Common myeloid progenitor, CD34-positive (primary cell): ENCODE data around the gene PAFAH2.
"Not testable (repeated sequence)": the region's sequence is repeated elsewhere in the genome, so short reads cannot be mapped to it uniquely, and the experiment has no call there.

ENCODE experiments used
- CTCF ChIA-PET: fragments of 350-600 bp; sonication (Branson Sonifier 250); formaldehyde crosslinking; loops from one replicate; lab custom pipeline; 2021; ENCODE audit warnings: antibody characterized with exemption; lab: Charles Lee
- POLR2A ChIA-PET: fragments of 350-600 bp; sonication (Branson Sonifier 250); formaldehyde crosslinking; loops from one replicate; lab custom pipeline; 2021; ENCODE audit warnings: antibody characterized with exemption; lab: Charles Lee
- DNase-seq, 3 donors: peaks; one replicate each; pipeline versions ENCODE4 v3.0.0 to v3.0.0-alpha.2; 2013
- H3K27ac ChIP-seq, 2 experiments: 1 replicate in 1 of 2; 2 replicates in 1 of 2; pipeline ENCODE4 v1.7.0; 2013; ENCODE audit warnings: inconsistent platforms in 2 of 2, low read length in 2 of 2, mild to moderate bottlenecking in 2 of 2, low read depth in 1 of 2, moderate library complexity in 1 of 2; ENCODE audit not compliant: severe bottlenecking in 2 of 2, insufficient read depth in 1 of 2, poor library complexity in 1 of 2
- H3K27me3 ChIP-seq, 5 experiments: replicated peaks in 2 of 5; 1 replicate in 3 of 5; 2 replicates in 2 of 5; pipeline versions ENCODE4 v1.6.1 to v1.7.0; 2013; ENCODE audit warnings: low read length in 4 of 5, mild to moderate bottlenecking in 2 of 5, moderate library complexity in 2 of 5, inconsistent platforms in 1 of 5; ENCODE audit not compliant: insufficient read depth in 5 of 5, control insufficient read depth in 4 of 5
- H3K36me3 ChIP-seq, 4 experiments: 1 replicate in 2 of 4; 2 replicates in 2 of 4; pipeline versions ENCODE4 v1.6.1 to v1.7.0; 2013; ENCODE audit warnings: low read length in 3 of 4, control low read depth in 1 of 4, mild to moderate bottlenecking in 1 of 4; ENCODE audit not compliant: control insufficient read depth in 4 of 4, insufficient read depth in 4 of 4
- H3K4me1 ChIP-seq, 4 experiments: 1 replicate in 3 of 4; 2 replicates in 1 of 4; pipeline versions ENCODE4 v1.6.1 to v1.7.1; 2013; ENCODE audit warnings: low read length in 3 of 4, mild to moderate bottlenecking in 3 of 4, control low read depth in 1 of 4, inconsistent platforms in 1 of 4, moderate library complexity in 1 of 4; ENCODE audit not compliant: control insufficient read depth in 4 of 4, insufficient read depth in 4 of 4; ENCODE audit errors: control extremely low read depth in 1 of 4
- H3K4me3 ChIP-seq, 7 experiments: 1 replicate in 4 of 7; 2 replicates in 3 of 7; pipeline versions ENCODE4 v1.5.1 to v1.7.0; 2013; ENCODE audit warnings: mild to moderate bottlenecking in 7 of 7, low read length in 6 of 7, moderate library complexity in 6 of 7, inconsistent platforms in 2 of 7, low read depth in 2 of 7, control low read depth in 1 of 7; ENCODE audit not compliant: insufficient read depth in 4 of 7, control insufficient read depth in 1 of 7; ENCODE audit errors: extremely low read depth in 1 of 7
- H3K9me3 ChIP-seq, 5 experiments: 1 replicate in 4 of 5; 2 replicates in 1 of 5; pipeline versions ENCODE4 v1.6.1 to v1.7.1; 2013; ENCODE audit warnings: low read length in 4 of 5, mild to moderate bottlenecking in 2 of 5, inconsistent platforms in 1 of 5, low read depth in 1 of 5, moderate library complexity in 1 of 5; ENCODE audit not compliant: control insufficient read depth in 4 of 5, insufficient read depth in 2 of 5; ENCODE audit errors: control extremely low read depth in 1 of 5
- WGBS: methylation state at CpG from one replicate; pipeline ENCODE4 v1.1.5; 2013; ENCODE audit not compliant: insufficient coverage; 5-methylcytosine and 5-hydroxymethylcytosine counted together

The PAFAH2 gene

GRCh38 chr1:25986773-25987172 lies 11.1 kb downstream of the PAFAH2 start:
- CTCF ChIA-PET: interaction anchor here (2.7 kb wide), 1 partner anchor 10 kb away, joined by 11 read pairs; the partner anchor contains the start of gene PAFAH2
- DNase-seq, H3K9me3 ChIP-seq, H3K4me3 ChIP-seq, POLR2A ChIA-PET, H3K27me3 ChIP-seq, H3K27ac ChIP-seq: not testable (repeated sequence)
- Histone ChIP-seq H3K4me1 (peaks cover 6 to 29% (median 24%) of the 10 kb centered on the region in 4 experiments), H3K36me3 (peaks cover 5 to 46% (median 28%) of the 10 kb centered on the region in 4 experiments)
- WGBS: 100% methylated on average over 1 of the region's 10 CpGs

DNA sequence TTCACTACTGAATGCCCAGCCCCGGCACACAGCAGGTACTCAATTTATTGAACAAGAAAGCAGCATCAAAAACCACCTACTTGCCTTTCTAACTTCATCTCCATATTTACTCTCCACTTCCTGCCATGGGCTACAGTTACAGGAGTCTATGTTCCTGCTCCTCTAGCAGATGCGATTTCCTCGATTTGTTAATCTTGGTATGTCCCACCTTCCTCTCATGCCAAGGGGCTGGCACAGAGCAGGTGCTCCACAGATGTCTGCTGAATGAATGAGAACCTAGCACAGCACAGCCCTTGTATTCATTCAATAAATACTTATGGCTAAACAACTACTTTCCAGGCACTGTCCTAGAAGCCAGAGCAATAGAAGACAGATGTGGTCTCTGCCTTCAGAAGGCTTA lies 12.2 kb downstream of the PAFAH2 start:
- H3K27me3 ChIP-seq: no peaks in the 10 kb centered on the region
- no peak for DNase-seq
- CTCF ChIA-PET: no interaction called here
- H3K9me3 ChIP-seq: no peaks in the 10 kb centered on the region
- no peak overlapping the region for H3K4me3 ChIP-seq
- WGBS: 92% methylated on average over 3 of the region's 3 CpGs
- H3K36me3 ChIP-seq: peaks cover 5 to 52% (median 32%) of the 10 kb centered on the region in 4 experiments
- no peak overlapping the region for H3K27ac ChIP-seq
- POLR2A ChIA-PET: no interaction called here
- H3K4me1 ChIP-seq: peaks cover 6 to 21% (median 17%) of the 10 kb centered on the region in 4 experiments

DNA sequence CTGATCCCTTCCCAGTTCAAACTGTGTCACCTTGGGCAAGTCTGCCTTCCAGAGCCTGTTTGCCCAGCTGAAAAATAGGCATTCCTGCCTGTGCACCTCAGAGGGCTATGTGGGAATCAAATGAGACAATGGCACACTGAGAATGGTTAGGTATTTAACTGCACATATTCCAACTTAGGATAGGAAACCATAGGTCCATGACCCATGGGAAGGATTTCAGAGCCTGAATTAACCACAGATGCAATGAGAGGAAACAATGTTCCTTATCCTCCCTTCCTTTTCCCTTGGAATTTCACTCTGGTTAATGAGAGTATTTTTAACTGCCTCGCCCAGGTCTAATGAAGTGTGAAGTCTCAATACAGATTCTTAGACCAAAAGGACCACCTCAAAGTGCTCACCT lies 12.7 kb downstream of the PAFAH2 start:
- H3K9me3 ChIP-seq: no peaks in the 10 kb centered on the region
- no CpG with 5 or more reads among the region's 1 CpG for WGBS
- no peak overlapping the region for H3K27ac ChIP-seq
- H3K4me3 ChIP-seq: no peak overlapping the region
- CTCF ChIA-PET: no interaction called here
- peaks cover 5 to 54% (median 32%) of the 10 kb centered on the region in 4 experiments for H3K36me3 ChIP-seq
- no peaks in the 10 kb centered on the region for H3K27me3 ChIP-seq
- POLR2A ChIA-PET: no interaction called here
- no peak for DNase-seq
- peaks cover 3 to 16% (median 12%) of the 10 kb centered on the region in 4 experiments for H3K4me1 ChIP-seq

- H3K27me3 ChIP-seq: no peaks in the 10 kb centered on the region
- H3K36me3 ChIP-seq: peaks cover 11 to 59% (median 31%) of the 10 kb centered on the region in 4 experiments
- H3K4me1 ChIP-seq: peaks cover 0 to 14% (median 0%) of the 10 kb centered on the region in 4 experiments
- ChIA-PET CTCF (interaction anchor here (1.3 kb wide), 1 partner anchor 10 kb away, joined by 5 read pairs; no protein-coding TSS in a partner anchor), POLR2A (no interaction called here)
- H3K27ac ChIP-seq: no peak overlapping the region
- WGBS: 100% methylated on average over 5 of the region's 7 CpGs
- H3K9me3 ChIP-seq: no peaks in the 10 kb centered on the region
- no peak for DNase-seq
- H3K4me3 ChIP-seq: no peak overlapping the region
Observed at GRCh38 chr1:25979210-25979609, 18.7 kb downstream of the PAFAH2 start.

DNA sequence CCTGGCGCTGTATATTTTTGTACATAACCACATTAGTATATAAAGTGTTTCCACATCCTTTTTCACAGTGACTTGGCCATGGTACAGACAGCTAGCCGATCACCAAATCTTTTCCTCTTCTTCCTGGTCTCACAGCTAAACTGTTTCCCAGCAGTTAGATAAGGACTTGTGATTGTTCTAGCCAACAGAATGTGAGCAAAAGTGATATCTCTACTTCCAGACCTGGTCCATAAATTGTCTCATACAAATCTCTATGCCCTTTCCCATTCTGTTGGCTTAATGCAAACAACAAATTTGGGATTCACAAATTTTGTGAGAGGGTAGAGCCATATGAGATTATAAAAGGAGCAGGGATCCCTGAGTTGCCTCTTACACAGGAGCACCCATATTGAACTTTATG lies 19.5 kb downstream of the PAFAH2 start:
- ChIA-PET CTCF (interaction anchor here (1.0 to 1.3 kb wide), 2 partner anchors 9 to 19 kb away, joined by 4 to 5 read pairs; partner anchors contain the start of gene PAFAH2), POLR2A (no interaction called here)

GRCh38 chr1:25977801-25978200 lies 20.1 kb downstream of the PAFAH2 start:
- H3K27me3 ChIP-seq: no peaks in the 10 kb centered on the region
- H3K36me3 ChIP-seq: peaks cover 11 to 61% (median 31%) of the 10 kb centered on the region in 4 experiments
- H3K9me3 ChIP-seq: no peaks in the 10 kb centered on the region
- POLR2A ChIA-PET: interaction anchor here (0.8 kb wide), 1 partner anchor 11 kb away, joined by 3 read pairs; no protein-coding TSS in a partner anchor
- peaks cover 0 to 15% (median 0%) of the 10 kb centered on the region in 4 experiments for H3K4me1 ChIP-seq
- 88% methylated on average over 2 of the region's 5 CpGs for WGBS
- H3K27ac ChIP-seq: no peak overlapping the region
- H3K4me3 ChIP-seq: no peak overlapping the region
- CTCF ChIA-PET: interaction anchor here (0.9 to 1.3 kb wide), 3 partner anchors 9 to 20 kb away, joined by 3 to 5 read pairs (median 4); partner anchors contain the start of gene PAFAH2
- DNase-seq: no peak

More for the DNA sequence above, 19.5 kb downstream of the PAFAH2 start:
- Histone ChIP-seq H3K27ac (no peak overlapping the region), H3K27me3 (no peaks in the 10 kb centered on the region), H3K4me1 (peaks cover 0 to 14% (median 0%) of the 10 kb centered on the region in 4 experiments), H3K36me3 (peaks cover 13 to 60% (median 32%) of the 10 kb centered on the region in 4 experiments), H3K4me3 (no peak overlapping the region), H3K9me3 (no peaks in the 10 kb centered on the region)
- WGBS: 50% methylated on average over 1 of the region's 2 CpGs
- DNase-seq: no peak

DNA sequence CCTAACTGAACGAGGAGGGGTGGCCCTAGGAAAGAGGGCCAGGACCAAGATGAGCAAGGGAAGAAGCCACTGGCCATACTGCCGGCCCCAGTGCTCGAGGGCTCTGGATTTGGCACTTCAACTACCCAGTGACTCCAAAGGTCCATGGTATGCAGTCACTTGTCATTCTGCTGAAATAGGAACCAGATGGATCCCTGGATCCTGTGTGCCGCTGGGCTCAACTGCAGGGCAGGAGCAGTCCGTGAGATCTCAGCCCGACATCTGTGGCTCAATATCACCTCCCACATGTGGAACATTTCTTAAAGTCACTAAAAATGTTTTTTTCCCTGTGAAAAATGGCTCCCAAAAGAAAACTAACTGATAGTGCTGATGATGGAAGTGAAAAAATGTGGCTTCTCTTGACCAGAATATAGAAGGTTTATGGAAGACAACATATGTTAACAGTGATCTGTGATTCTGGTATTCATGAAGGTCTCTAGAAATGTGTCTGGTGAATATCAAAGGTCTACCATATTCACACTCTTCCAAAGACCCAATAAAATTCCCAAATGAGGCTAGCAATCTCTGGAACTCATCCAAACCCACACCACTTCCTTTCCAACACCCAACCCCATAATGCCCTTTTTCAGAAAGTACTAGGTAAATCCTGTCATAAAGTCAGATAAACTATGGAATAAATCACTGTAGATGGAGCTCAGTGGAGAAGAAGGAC lies 24.1 kb downstream of the PAFAH2 start:
- no peak overlapping the region for H3K27ac ChIP-seq
- WGBS: 97% methylated on average over 5 of the region's 6 CpGs
- no peak overlapping the region for H3K4me3 ChIP-seq
- peaks cover 9 to 38% (median 19%) of the 10 kb centered on the region in 4 experiments for H3K4me1 ChIP-seq
- H3K9me3 ChIP-seq: no peaks in the 10 kb centered on the region
- POLR2A ChIA-PET: no interaction called here
- no peak for DNase-seq
- CTCF ChIA-PET: no interaction called here
- H3K36me3 ChIP-seq: peaks cover 2 to 47% (median 32%) of the 10 kb centered on the region in 4 experiments
- no peaks in the 10 kb centered on the region for H3K27me3 ChIP-seq
